ENCODE data around the gene RAVER2. TPM values are rescaled to one million over a fixed set of nuclear protein-coding genes. Genes with fewer than 3 reads are reported as not detected.
"Not testable (repeated sequence)": the region's sequence is repeated elsewhere in the genome, so short reads cannot be mapped to it uniquely, and the experiment has no call there.

Gene RAVER2, protein sequence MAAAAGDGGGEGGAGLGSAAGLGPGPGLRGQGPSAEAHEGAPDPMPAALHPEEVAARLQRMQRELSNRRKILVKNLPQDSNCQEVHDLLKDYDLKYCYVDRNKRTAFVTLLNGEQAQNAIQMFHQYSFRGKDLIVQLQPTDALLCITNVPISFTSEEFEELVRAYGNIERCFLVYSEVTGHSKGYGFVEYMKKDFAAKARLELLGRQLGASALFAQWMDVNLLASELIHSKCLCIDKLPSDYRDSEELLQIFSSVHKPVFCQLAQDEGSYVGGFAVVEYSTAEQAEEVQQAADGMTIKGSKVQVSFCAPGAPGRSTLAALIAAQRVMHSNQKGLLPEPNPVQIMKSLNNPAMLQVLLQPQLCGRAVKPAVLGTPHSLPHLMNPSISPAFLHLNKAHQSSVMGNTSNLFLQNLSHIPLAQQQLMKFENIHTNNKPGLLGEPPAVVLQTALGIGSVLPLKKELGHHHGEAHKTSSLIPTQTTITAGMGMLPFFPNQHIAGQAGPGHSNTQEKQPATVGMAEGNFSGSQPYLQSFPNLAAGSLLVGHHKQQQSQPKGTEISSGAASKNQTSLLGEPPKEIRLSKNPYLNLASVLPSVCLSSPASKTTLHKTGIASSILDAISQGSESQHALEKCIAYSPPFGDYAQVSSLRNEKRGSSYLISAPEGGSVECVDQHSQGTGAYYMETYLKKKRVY
- total RNA-seq: 10 to 100 TPM; 12.5 to 32.9 (median 32.0) TPM

DNA sequence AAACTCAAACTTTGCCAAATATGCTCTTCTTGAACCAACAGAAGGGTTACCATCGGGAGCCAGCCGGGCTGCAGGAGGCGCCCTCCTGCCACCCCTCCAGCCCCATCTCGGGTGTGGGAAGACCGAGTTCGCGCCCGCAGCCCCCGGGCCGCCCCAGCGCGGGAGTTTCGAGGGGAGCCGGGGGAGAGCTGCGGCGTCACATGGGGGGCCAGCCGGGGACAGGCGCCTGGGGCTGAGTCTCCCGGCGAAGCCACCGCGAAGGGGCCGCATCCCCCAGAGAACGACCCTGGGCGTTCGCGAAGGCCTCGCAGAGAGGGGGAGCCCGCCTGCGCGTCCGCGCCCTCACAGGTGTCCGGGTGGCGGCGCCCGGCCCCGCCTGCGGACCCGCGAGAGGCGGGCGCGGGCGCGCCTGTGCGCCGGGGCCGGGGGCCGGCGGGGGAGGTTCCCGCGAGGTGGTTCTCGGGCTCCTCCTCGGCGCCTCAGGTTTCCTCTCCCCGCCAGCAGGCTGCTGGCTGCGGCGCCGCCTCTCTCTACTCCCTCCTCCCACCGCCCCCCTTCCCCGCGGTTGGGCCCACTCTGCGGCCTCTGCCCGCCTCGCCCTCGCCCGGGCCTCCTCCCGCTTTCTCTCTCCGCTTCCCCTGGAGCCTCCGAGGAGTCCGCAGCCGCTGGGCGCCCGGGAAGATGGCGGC lies at the start of gene RAVER2:
TSS of gene RAVER2 (plus strand) at position 584 of the 689 bp plus-strand sequence. CDS start at position 682, 98 bp downstream.
- H3K27ac ChIP-seq: peak within 1 kb of the TSS; percentile 74 to 91 (median 86)
- H3K4me1 ChIP-seq: peaks cover 5 to 43% (median 7%) of the 10 kb centered on the region in 3 donors
- no peaks in the 10 kb centered on the region for H3K9me3 ChIP-seq
- peak; percentile 94 for ATAC-seq
- no CpG with 5 or more reads among the region's 76 CpGs for WGBS, 2 donors (ENCODE audit: low coverage in 1 of 2)
- no peaks in the 10 kb centered on the region for H3K36me3 ChIP-seq
- TF ChIP-seq POLR2AphosphoS5 (IDR thresholded peaks at IDR 0.05) (no peak), POLR2A (IDR thresholded peaks at IDR 0.05) (peak in 1 of 2 donors; percentile 13)
- TF ChIP-seq, protein P1, sequence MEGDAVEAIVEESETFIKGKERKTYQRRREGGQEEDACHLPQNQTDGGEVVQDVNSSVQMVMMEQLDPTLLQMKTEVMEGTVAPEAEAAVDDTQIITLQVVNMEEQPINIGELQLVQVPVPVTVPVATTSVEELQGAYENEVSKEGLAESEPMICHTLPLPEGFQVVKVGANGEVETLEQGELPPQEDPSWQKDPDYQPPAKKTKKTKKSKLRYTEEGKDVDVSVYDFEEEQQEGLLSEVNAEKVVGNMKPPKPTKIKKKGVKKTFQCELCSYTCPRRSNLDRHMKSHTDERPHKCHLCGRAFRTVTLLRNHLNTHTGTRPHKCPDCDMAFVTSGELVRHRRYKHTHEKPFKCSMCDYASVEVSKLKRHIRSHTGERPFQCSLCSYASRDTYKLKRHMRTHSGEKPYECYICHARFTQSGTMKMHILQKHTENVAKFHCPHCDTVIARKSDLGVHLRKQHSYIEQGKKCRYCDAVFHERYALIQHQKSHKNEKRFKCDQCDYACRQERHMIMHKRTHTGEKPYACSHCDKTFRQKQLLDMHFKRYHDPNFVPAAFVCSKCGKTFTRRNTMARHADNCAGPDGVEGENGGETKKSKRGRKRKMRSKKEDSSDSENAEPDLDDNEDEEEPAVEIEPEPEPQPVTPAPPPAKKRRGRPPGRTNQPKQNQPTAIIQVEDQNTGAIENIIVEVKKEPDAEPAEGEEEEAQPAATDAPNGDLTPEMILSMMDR (IDR thresholded peaks at IDR 0.05): peak in 3 of 4 experiments; percentile 3 to 64 (median 23)
- peak within 1 kb of the TSS; percentile 84 to 90 for H3K4me3 ChIP-seq
- H3K27me3 ChIP-seq: no peaks in the 10 kb centered on the region

GRCh38 chr1:64696879-64697278 lies 48.0 kb upstream of the RAVER2 start:
- Histone ChIP-seq H3K4me1 (peaks cover 0 to 13% (median 3%) of the 10 kb centered on the region in 3 donors), H3K9me3 (no peaks in the 10 kb centered on the region), H3K36me3 (no peaks in the 10 kb centered on the region), H3K27me3 (no peaks in the 10 kb centered on the region), H3K27ac (no peak overlapping the region), H3K4me3 (no peak overlapping the region)
- ATAC-seq: no peak
- WGBS, 2 donors (ENCODE audit: low coverage in 1 of 2): 87 to 100% methylated on average over 3 of the region's 3 CpGs
- TF ChIP-seq POLR2A (IDR thresholded peaks at IDR 0.05) (no peak), EP300 (IDR thresholded peaks at IDR 0.05) (no peak), POLR2AphosphoS5 (IDR thresholded peaks at IDR 0.05) (no peak)
- TF ChIP-seq, protein P1 (IDR thresholded peaks at IDR 0.05): no peak

DNA sequence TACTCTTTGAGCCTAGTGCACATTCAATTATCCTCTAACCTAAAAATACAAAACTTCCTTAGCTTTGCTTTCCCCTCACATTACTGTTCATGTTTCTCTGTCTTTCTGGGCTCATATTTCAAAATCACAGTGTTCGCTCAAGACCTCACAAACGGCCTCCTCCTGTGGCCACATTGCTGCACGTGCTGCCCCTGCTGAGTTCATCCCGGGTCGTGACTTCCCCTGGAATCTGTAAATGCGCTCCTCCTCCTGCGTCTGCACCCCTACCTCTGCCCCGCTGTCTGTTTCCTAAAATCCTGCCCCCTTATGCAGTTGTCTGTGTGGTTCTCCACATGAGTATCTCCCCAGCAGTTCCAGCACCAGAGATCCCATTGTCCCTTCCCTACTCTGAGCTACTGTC lies 45.5 kb upstream of the RAVER2 start:
- TF ChIP-seq POLR2AphosphoS5 (IDR thresholded peaks at IDR 0.05): no peak
- TF ChIP-seq POLR2A (IDR thresholded peaks at IDR 0.05): no peak
- TF ChIP-seq, protein P1 (IDR thresholded peaks at IDR 0.05): no peak
- TF ChIP-seq EP300 (IDR thresholded peaks at IDR 0.05): no peak
- H3K27ac ChIP-seq: no peak overlapping the region
- WGBS, 2 donors (ENCODE audit: low coverage in 1 of 2): 69 to 77% methylated on average over 8 of the region's 8 CpGs
- ATAC-seq: no peak
- no peaks in the 10 kb centered on the region for H3K27me3 ChIP-seq
- no peak overlapping the region for H3K4me3 ChIP-seq
- H3K4me1 ChIP-seq: no peaks in the 10 kb centered on the region
- no peaks in the 10 kb centered on the region for H3K9me3 ChIP-seq
- no peaks in the 10 kb centered on the region for H3K36me3 ChIP-seq

- ATAC-seq: no peak
- H3K4me1 ChIP-seq: no peaks in the 10 kb centered on the region
- WGBS, 2 donors (ENCODE audit: low coverage in 1 of 2): 92 to 100% methylated on average over 2 to 5 of the region's 5 CpGs
Observed at GRCh38 chr1:64701071-64701470, 43.8 kb upstream of the RAVER2 start.

DNA sequence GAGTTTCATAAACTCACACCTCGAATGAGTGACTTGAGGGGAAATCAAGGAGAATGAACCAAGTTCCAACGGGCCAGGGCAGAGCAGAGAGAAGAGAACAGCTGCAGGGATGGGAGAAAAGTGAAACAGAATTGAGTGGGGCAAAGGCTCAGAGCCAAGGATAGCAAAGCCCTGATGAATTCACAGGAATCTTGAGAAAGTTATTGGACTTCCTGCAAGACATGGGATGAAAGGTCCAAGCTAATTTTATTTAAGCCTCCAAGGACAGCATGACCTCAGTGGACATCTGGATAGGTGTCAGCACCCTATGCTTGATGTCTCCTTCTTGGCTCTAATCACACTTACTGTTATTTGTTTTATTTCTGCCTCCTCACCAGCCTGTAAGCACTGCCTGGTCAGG lies 43.0 kb upstream of the RAVER2 start:
- Histone ChIP-seq H3K36me3 (no peaks in the 10 kb centered on the region), H3K4me1 (no peaks in the 10 kb centered on the region), H3K9me3 (no peaks in the 10 kb centered on the region), H3K4me3 (no peak overlapping the region), H3K27me3 (no peaks in the 10 kb centered on the region), H3K27ac (no peak overlapping the region)
- ATAC-seq: no peak
- 42 to 73% methylated on average over 2 of the region's 2 CpGs for WGBS, 2 donors (ENCODE audit: low coverage in 1 of 2)
- TF ChIP-seq POLR2A (IDR thresholded peaks at IDR 0.05): no peak
- no peak for TF ChIP-seq EP300 (IDR thresholded peaks at IDR 0.05)
- no peak for TF ChIP-seq POLR2AphosphoS5 (IDR thresholded peaks at IDR 0.05)
- TF ChIP-seq, protein P1 (IDR thresholded peaks at IDR 0.05): no peak

More at GRCh38 chr1:64701071-64701470, 43.8 kb upstream of the RAVER2 start:
- Histone ChIP-seq H3K4me3 (no peak overlapping the region), H3K27me3 (no peaks in the 10 kb centered on the region), H3K9me3 (no peaks in the 10 kb centered on the region), H3K36me3 (no peaks in the 10 kb centered on the region), H3K27ac (no peak overlapping the region)
- no peak for TF ChIP-seq EP300 (IDR thresholded peaks at IDR 0.05)

GRCh38 chr1:64702670-64703069 lies 42.2 kb upstream of the RAVER2 start:
- H3K4me1 ChIP-seq, ATAC-seq, H3K36me3 ChIP-seq, H3K27me3 ChIP-seq, H3K27ac ChIP-seq, H3K9me3 ChIP-seq, H3K4me3 ChIP-seq: not testable (repeated sequence)
- 78 to 88% methylated on average over 1 to 3 of the region's 3 CpGs for WGBS, 2 donors (ENCODE audit: low coverage in 1 of 2)

Data from gastroesophageal sphincter (tissue), 4 donors.